WTC11 (cell line): ENCODE results near the gene DNAH1.

ENCODE experiments used
- CTCF ChIP-seq: fragments of 200-600 bp; IDR thresholded peaks from 2 replicates; pipeline ENCODE4 v1.8.0; 2022; ENCODE audit warnings: antibody characterized with exemption
- E2F4 ChIP-seq: sonication (generic); formaldehyde crosslinking; IDR thresholded peaks from 2 replicates; pipeline ENCODE4 v1.8.1; 2022; ENCODE audit warnings: low read depth, mild to moderate bottlenecking, moderate library complexity, missing genetic modification reagents, borderline replicate concordance
- FOXJ3 ChIP-seq: sonication (generic); formaldehyde crosslinking; IDR thresholded peaks from 2 replicates; pipeline ENCODE4 v1.9.0; 2021; ENCODE audit warnings: missing genetic modification reagents, mild to moderate bottlenecking, borderline replicate concordance
- FOXK1 ChIP-seq: sonication (generic); formaldehyde crosslinking; IDR thresholded peaks from 2 replicates; pipeline ENCODE4 v1.8.0; 2022; ENCODE audit warnings: mild to moderate bottlenecking, moderate library complexity, missing genetic modification reagents
- MAX ChIP-seq: sonication (generic); formaldehyde crosslinking; IDR thresholded peaks from 2 replicates; pipeline ENCODE4 v1.8.0; 2022; ENCODE audit warnings: mild to moderate bottlenecking, missing genetic modification reagents
- NR2C2 ChIP-seq: sonication (generic); formaldehyde crosslinking; IDR thresholded peaks from 2 replicates; pipeline ENCODE4 v1.8.0; 2022; ENCODE audit warnings: mild to moderate bottlenecking, missing genetic modification reagents
- ZBTB21 ChIP-seq: sonication (generic); formaldehyde crosslinking; IDR thresholded peaks from 2 replicates; pipeline ENCODE4 v1.8.1; 2023; ENCODE audit warnings: mild to moderate bottlenecking, missing genetic modification reagents, borderline replicate concordance
- ZBTB43 ChIP-seq: sonication (generic); formaldehyde crosslinking; IDR thresholded peaks from 2 replicates; pipeline ENCODE4 v1.8.1; 2023; ENCODE audit warnings: mild to moderate bottlenecking, missing genetic modification reagents
- ZNF263 ChIP-seq: sonication (generic); formaldehyde crosslinking; IDR thresholded peaks from 2 replicates; pipeline ENCODE4 v1.8.1; 2022; ENCODE audit warnings: low read depth, mild to moderate bottlenecking, moderate library complexity, missing genetic modification reagents
- ZNF416 ChIP-seq: fragments of 250-450 bp; sonication (Bioruptor Pico); IDR thresholded peaks from 2 replicates; pipeline ENCODE4 v1.9.0; 2021; ENCODE audit warnings: mild to moderate bottlenecking, inconsistent platforms

GRCh38 chr3:52317208-52318000, 1.3 kb downstream of the DNAH1 start:
- TF ChIP-seq ZNF263 (CRISPR knock-in tag) (no peak), CTCF (no peak), ZBTB21 (CRISPR knock-in tag) (no peak), MAX (CRISPR knock-in tag) (0 out of 2 replicates have a peak, but pooled peaks have one; percentile 51), E2F4 (CRISPR knock-in tag) (no peak), FOXJ3 (no peak), ZNF416 (no peak), NR2C2 (no peak), ZBTB43 (CRISPR knock-in tag) (no peak), FOXK1 (CRISPR knock-in tag) (no peak; the same call in 1 of the 2 replicates)
